ENCODE measurements around the gene BCL2. TPM values are rescaled to one million over a fixed set of nuclear protein-coding genes. Genes with fewer than 3 reads are reported as not detected.

BCL2 gene
- total RNA-seq, 1 experiment from 2014 or later = 2.5 TPM

- H3K4me2 ChIP-seq (ENCODE audit: low read length) = no peak overlapping the region
- no peaks in the 10 kb centered on the region for H4K20me1 ChIP-seq (ENCODE audit: insufficient read depth)
- CTCF ChIA-PET = no interaction called here
- H2AFZ ChIP-seq (ENCODE audit: low read depth, low read length, poor library complexity, severe bottlenecking) = no peak overlapping the region
- no peaks in the 10 kb centered on the region for H3K9me2 ChIP-seq (ENCODE audit: insufficient read depth)
- H3K9me3 ChIP-seq (ENCODE audit: control insufficient read depth in 1 of 2, insufficient read depth in 1 of 2, low read depth in 1 of 2, low read length in 2 of 2) = no peaks in the 10 kb centered on the region
- TF ChIP-seq POLR2AphosphoS5 (IDR thresholded peaks at IDR 0.05; ENCODE audit: low read depth, low read length) (no peak), CBX3 (IDR thresholded peaks at IDR 0.05; ENCODE audit: low read depth) (no peak), YY1 (IDR thresholded peaks at IDR 0.05; ENCODE audit: extremely low read depth, insufficient replicate concordance, low read depth, low read length) (no peak), REST (IDR thresholded peaks at IDR 0.05; ENCODE audit: low read depth) (no peak), ZBTB33 (IDR thresholded peaks at IDR 0.05; ENCODE audit: extremely low read depth, insufficient replicate concordance, low read length) (no peak), POLR2A (IDR thresholded peaks at IDR 0.05; ENCODE audit: borderline replicate concordance, extremely low read depth, insufficient read depth, insufficient read length) (no peak), CTCF (IDR thresholded peaks at IDR 0.05 in 2 of 3, conservative IDR thresholded peaks at IDR 0.05 in 1 of 3; ENCODE audit: borderline replicate concordance in 1 of 3, insufficient read depth in 1 of 3, low read depth in 2 of 3, low read length in 2 of 3) (no peak), SP1 (IDR thresholded peaks at IDR 0.05; ENCODE audit: low read depth) (no peak), ZFX (IDR thresholded peaks at IDR 0.05) (no peak), ATF3 (IDR thresholded peaks at IDR 0.05) (no peak)
- no peaks in the 10 kb centered on the region for H3K79me2 ChIP-seq (ENCODE audit: insufficient read depth, low read length)
- intact Hi-C loops (cut with micrococcal nuclease) = no loop called here
- no peak overlapping the region for H3K27ac ChIP-seq (ENCODE audit: low read depth, low read length)
- RAD21 ChIA-PET (ENCODE audit: low non-redundant PET in 1 of 2, low total read pairs in 2 of 2, uncharacterized antibody in 2 of 2, unreplicated experiment in 2 of 2) = no interaction called here
- POLR2A ChIA-PET = no interaction called here
- ATAC-seq (no peak), DNase-seq (ENCODE audit: low read depth, low spot score) (no peak)
- H3K27me3 ChIP-seq (ENCODE audit: insufficient read depth, low read length) = peaks cover 42% of the 10 kb centered on the region
- H3K9ac ChIP-seq (ENCODE audit: low read length) = no peak overlapping the region
- no TSS peak for BruUV-seq (replicated peaks)
- no peaks in the 10 kb centered on the region for H3K4me1 ChIP-seq (ENCODE audit: control insufficient read depth in 1 of 2, insufficient read depth in 2 of 2, low read length in 2 of 2)
- no peaks in the 10 kb centered on the region for H3K36me3 ChIP-seq (ENCODE audit: control insufficient read depth in 1 of 2, insufficient read depth in 2 of 2, low read length in 2 of 2)
- H3K4me3 ChIP-seq (replicated peaks in 1 of 2; ENCODE audit: low read depth in 1 of 2, low read length in 2 of 2) = no peak overlapping the region
Measured at GRCh38 chr18:63207143-63207790, 112.3 kb downstream of the BCL2 start.
